ENCODE data around the gene RNLS.

RNLS gene

GRCh38 chr10:88473989-88474883 is 108.9 kb downstream of the RNLS start:
- DNase-seq: no peak

- no peak for DNase-seq
Measured at GRCh38 chr10:88472540-88472939, 110.6 kb downstream of the RNLS start.

- DNase-seq: no peak
Measured at GRCh38 chr10:88471899-88472298, 111.2 kb downstream of the RNLS start.

GRCh38 chr10:88467835-88468485 is 115.2 kb downstream of the RNLS start:
- DNase-seq: no peak

GRCh38 chr10:88466786-88467185 is 116.3 kb downstream of the RNLS start:
- DNase-seq: no peak

GRCh38 chr10:88465765-88466164 is 117.4 kb downstream of the RNLS start:
- DNase-seq: no peak

- no peak for DNase-seq
Measured at GRCh38 chr10:88463811-88464210, 119.3 kb downstream of the RNLS start.

- DNase-seq: no peak
Measured at GRCh38 chr10:88461426-88461825, 121.7 kb downstream of the RNLS start.

GRCh38 chr10:88459530-88459929 is 123.6 kb downstream of the RNLS start:
- DNase-seq: no peak

GRCh38 chr10:88458209-88458608 is 124.9 kb downstream of the RNLS start:
- no peak for DNase-seq

- DNase-seq: no peak
Measured at GRCh38 chr10:88457660-88458059, 125.5 kb downstream of the RNLS start.

GRCh38 chr10:88456730-88457129 is 126.4 kb downstream of the RNLS start:
- no peak for DNase-seq

GRCh38 chr10:88455831-88456230 is 127.3 kb downstream of the RNLS start:
- DNase-seq: no peak

GRCh38 chr10:88450201-88450600 is 132.9 kb downstream of the RNLS start:
- no peak for DNase-seq

GRCh38 chr10:88442716-88443115 is 140.4 kb downstream of the RNLS start:
- no peak for DNase-seq

- DNase-seq: no peak
Measured at GRCh38 chr10:88440541-88440940, 142.6 kb downstream of the RNLS start.

- DNase-seq: no peak
Measured at GRCh38 chr10:88439932-88440331, 143.2 kb downstream of the RNLS start.

GRCh38 chr10:88437411-88437810 is 145.7 kb downstream of the RNLS start:
- no peak for DNase-seq

GRCh38 chr10:88433565-88434186 is 149.4 kb downstream of the RNLS start:
- no peak for DNase-seq

GRCh38 chr10:88431103-88431502 is 152.0 kb downstream of the RNLS start:
- DNase-seq: no peak

GRCh38 chr10:88428976-88429375 is 154.1 kb downstream of the RNLS start:
- no peak for DNase-seq

- no peak for DNase-seq
Measured at GRCh38 chr10:88428442-88428841, 154.7 kb downstream of the RNLS start.

- no peak for DNase-seq
Measured at GRCh38 chr10:88427024-88427423, 156.1 kb downstream of the RNLS start.

GRCh38 chr10:88424881-88425280 is 158.2 kb downstream of the RNLS start:
- no peak for DNase-seq
